GM12872 (cell line): ENCODE data around the gene TNFRSF13B.

Experiments used
- TF ChIP-seq, protein P1 (sequence below): IDR thresholded peaks from 3 replicates; pipeline ENCODE4 v1.5.1; 2011; ENCODE audit warnings: low read depth, mild to moderate bottlenecking, low read length, moderate library complexity; ENCODE audit not compliant: insufficient read depth

The TNFRSF13B gene

GRCh38 chr17:16953347-16953746, 18.6 kb downstream of the TNFRSF13B start:
- TF ChIP-seq, protein P1, sequence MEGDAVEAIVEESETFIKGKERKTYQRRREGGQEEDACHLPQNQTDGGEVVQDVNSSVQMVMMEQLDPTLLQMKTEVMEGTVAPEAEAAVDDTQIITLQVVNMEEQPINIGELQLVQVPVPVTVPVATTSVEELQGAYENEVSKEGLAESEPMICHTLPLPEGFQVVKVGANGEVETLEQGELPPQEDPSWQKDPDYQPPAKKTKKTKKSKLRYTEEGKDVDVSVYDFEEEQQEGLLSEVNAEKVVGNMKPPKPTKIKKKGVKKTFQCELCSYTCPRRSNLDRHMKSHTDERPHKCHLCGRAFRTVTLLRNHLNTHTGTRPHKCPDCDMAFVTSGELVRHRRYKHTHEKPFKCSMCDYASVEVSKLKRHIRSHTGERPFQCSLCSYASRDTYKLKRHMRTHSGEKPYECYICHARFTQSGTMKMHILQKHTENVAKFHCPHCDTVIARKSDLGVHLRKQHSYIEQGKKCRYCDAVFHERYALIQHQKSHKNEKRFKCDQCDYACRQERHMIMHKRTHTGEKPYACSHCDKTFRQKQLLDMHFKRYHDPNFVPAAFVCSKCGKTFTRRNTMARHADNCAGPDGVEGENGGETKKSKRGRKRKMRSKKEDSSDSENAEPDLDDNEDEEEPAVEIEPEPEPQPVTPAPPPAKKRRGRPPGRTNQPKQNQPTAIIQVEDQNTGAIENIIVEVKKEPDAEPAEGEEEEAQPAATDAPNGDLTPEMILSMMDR: no peak

DNA sequence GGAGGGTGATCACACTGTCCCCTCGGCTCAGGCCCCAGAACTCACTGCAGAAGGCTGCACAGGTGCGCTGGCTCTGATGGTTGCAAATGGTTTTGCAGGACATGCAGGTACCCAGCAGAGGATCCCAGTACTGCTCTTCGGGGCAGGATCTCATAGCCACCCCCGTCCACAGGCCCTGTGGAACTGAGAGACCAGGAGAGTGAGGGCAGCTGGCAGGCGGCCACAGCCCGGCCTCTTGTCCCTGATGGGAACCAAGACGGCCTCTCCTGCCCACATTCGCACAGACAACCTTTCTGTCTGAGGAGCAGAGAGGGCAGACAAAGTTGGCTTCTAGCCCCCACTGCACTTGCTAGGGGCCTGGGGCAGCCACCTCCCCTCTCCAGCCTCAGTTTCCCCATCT, 19.5 kb downstream of the TNFRSF13B start:
- TF ChIP-seq, protein P1: no peak

DNA sequence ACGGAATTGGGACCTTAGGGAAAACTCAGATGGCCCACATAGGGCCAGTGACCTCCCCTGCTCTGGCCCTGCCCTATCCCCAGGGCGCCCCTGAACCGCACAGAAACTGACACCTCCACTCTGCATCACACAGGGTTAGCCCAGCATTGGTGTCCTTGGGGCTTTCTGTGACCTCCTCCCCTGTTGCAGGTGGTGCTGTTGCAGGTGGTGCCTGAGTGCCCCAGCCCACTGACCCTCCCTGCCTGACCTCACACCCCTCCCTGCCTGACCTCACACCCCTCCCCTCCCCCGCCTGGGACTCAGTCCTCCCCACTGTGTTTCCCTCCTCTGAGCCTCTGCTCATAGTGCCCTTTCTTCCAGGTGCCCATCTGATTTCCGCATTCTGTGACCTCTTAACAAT, 21.4 kb downstream of the TNFRSF13B start:
- TF ChIP-seq, protein P1: no peak

- TF ChIP-seq, protein P1: no peak
These were observed 23.1 kb downstream of the TNFRSF13B start for GRCh38 chr17:16948587-16949376.

GRCh38 chr17:16947470-16947869, 24.4 kb downstream of the TNFRSF13B start:
- TF ChIP-seq, protein P1: no peak

DNA sequence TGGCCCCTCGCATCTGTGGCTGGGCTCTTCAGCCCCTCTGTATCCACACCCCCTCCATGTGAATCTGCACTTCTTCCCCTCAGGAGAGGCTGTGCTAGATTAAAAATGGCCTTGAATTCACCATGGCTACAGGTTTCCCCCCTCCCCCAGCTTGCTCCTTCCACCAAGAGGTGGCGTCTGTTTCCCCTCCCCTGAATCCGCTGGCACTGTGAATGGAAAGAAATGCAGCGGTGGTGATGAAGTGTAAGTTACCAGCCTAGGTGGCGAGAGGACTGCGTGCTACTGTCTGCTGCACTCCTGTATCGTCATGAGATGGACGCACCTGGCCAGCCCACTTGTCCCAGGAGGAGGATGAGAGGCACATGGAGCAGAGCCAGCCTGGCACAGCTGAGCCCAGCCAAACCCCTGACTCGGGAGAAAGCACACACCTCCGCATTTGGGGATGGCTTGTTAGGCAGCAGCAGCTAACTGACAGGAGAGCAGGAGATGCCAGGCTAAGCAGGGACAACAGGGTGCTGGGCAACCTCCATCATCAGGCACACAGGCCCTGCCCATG, 26.2 kb downstream of the TNFRSF13B start:
- TF ChIP-seq, protein P1: no peak

- TF ChIP-seq, protein P1: no peak
These were observed 26.8 kb downstream of the TNFRSF13B start for GRCh38 chr17:16945136-16945482.
